Measurements from ENCODE around the gene CCDC171. TPM values are rescaled to one million over a fixed set of nuclear protein-coding genes. Genes with fewer than 3 reads are reported as not detected.
"Not testable (repeated sequence)": the region's sequence is repeated elsewhere in the genome, so short reads cannot be mapped to it uniquely, and the experiment has no call there.

The CCDC171 gene
- total RNA-seq, 2 experiments from 2014 or later: 1.2 to 1.3 TPM

DNA sequence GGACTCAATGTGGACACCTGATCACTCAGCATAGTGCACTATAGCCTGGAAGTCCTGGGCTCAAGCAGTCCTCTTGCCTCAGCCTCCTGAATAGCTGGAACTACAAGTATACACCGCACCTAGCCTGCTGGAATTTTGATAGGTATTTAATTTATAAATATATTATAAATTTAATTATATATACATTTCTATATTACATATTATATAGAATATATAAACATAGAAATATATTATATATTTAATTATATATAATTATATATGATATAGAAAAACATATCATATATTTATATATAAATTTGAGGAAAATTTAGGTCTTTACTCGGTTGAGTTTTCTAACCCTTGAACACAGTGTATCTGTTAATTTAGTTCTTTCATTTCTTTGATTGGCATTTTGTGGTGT lies 26.9 kb upstream of the CCDC171 start:
- H3K27ac Mint-ChIP-seq: no peak overlapping the region
- CTCF ChIA-PET: no interaction called here
- no peaks in the 10 kb centered on the region for H3K4me1 Mint-ChIP-seq
- H3K4me3 Mint-ChIP-seq: no peak overlapping the region
- POLR2A ChIA-PET: no interaction called here
- no peak for DNase-seq
- peaks cover 4% of the 10 kb centered on the region for H3K27me3 Mint-ChIP-seq
- no peaks in the 10 kb centered on the region for H3K9me3 Mint-ChIP-seq
- H3K36me3 Mint-ChIP-seq (ENCODE audit: low read depth): no peaks in the 10 kb centered on the region

DNA sequence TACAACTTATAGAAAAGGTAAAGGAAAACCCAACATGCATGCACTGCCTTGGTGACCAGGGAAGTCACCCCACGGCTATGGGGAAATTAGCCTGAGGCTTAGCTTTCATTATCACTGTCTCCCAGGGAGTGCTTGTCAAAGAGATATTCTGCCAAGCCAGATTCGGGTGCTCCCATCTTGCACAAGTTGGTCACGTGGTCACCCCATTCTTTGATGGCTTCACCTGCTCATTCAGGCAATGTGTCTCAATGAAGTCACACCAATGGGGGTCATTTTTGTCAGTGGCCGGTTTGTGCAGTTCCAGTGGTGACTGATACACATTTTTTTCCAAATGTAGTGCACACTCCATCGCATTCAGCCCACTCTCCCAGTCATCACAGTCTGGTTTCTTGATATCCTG lies 25.8 kb upstream of the CCDC171 start:
- POLR2A ChIA-PET; H3K4me1 Mint-ChIP-seq; H3K9me3 Mint-ChIP-seq; DNase-seq; H3K4me3 Mint-ChIP-seq; H3K36me3 Mint-ChIP-seq (ENCODE audit: low read depth); H3K27me3 Mint-ChIP-seq; H3K27ac Mint-ChIP-seq: not testable (repeated sequence)
- CTCF ChIA-PET: interaction anchor here (0.9 kb wide), 1 partner anchor 24 kb away, joined by 4 read pairs; no protein-coding TSS in a partner anchor

DNA sequence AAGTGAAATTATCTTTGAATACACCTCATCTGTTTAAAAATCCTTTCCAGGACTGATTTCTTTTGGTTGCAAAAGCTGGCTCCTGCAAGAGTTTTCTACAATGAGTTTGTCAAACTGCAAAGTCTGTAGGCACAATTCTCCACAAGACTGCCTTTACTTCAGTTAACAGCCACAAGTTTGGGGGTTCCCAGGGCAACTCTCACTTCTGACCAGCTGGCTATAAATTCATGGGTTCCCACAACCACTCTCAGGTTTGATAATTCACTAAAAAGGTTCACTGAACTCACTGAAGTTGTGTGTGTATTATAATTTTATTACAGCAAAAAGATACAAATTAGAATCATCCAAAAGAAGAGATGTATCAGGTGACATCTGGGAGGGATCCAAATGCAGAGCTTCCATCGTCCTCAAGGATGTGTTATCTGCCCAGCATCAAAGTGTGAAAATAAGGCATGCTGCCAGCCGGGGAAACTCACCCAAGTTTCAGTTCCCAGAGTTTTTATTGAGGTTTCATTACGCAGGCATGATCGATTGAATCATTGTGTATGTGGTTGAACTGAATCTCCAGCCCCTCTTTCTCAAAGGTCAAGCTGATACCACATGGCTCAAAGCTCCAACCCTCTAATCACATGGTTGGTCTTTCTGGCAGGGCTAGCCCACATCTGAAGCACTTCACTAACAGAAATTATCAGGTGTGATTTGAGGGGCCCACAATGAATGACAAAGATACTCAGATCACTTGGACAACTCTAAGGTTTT lies 23.1 kb upstream of the CCDC171 start:
- Mint-ChIP-seq H3K4me1 (peaks cover 4% of the 10 kb centered on the region), H3K9me3 (no peaks in the 10 kb centered on the region), H3K4me3 (no peak overlapping the region), H3K27me3 (peaks cover 4% of the 10 kb centered on the region), H3K27ac (no peak overlapping the region), H3K36me3 (ENCODE audit: low read depth) (no peaks in the 10 kb centered on the region)
- ChIA-PET CTCF (interaction anchor here (1.5 kb wide), 1 partner anchor 14 kb away, joined by 3 read pairs; no protein-coding TSS in a partner anchor), POLR2A (no interaction called here)
- DNase-seq: no peak

- Mint-ChIP-seq H3K4me1 (peaks cover 4% of the 10 kb centered on the region), H3K27ac (no peak overlapping the region), H3K27me3 (no peaks in the 10 kb centered on the region), H3K36me3 (ENCODE audit: low read depth) (no peaks in the 10 kb centered on the region), H3K9me3 (no peaks in the 10 kb centered on the region), H3K4me3 (no peak overlapping the region)
- CTCF ChIA-PET: interaction anchor here (0.6 to 1.5 kb wide), 2 partner anchors 15 to 134 kb away, joined by 3 read pairs; no protein-coding TSS in a partner anchor
- POLR2A ChIA-PET: no interaction called here
- DNase-seq: no peak
Observed at GRCh38 chr9:15531380-15531779, 21.5 kb upstream of the CCDC171 start.

DNA sequence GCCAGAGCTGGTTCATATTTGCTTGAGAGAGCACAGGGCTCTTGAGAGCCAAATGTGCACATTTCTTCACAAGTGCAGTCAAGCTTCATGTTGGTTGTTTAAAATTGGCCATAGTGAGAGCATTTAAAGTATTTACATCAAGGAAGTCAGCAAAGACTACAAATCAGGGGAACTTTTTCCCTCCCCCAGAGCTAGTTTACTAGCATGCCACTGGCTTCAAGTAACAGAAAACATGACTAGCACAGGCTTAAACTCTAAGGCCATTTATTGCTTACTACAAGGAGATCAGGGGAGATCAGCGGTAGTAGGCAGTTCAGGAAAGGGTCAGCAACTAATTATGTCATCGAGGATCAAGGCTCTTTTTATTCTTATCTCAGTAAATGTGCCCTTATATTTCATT lies 11.0 kb upstream of the CCDC171 start:
- Mint-ChIP-seq H3K27ac (no peak overlapping the region), H3K27me3 (peaks cover 7% of the 10 kb centered on the region), H3K36me3 (ENCODE audit: low read depth) (no peaks in the 10 kb centered on the region), H3K9me3 (no peaks in the 10 kb centered on the region), H3K4me1 (no peaks in the 10 kb centered on the region), H3K4me3 (no peak overlapping the region)
- ChIA-PET POLR2A (no interaction called here), CTCF (interaction anchor here (1.3 to 2.1 kb wide), 3 partner anchors 8 to 29 kb away, joined by 3 to 9 read pairs (median 3); partner anchors contain the start of gene CCDC171)
- no peak for DNase-seq

GRCh38 chr9:15542624-15543023 lies 10.2 kb upstream of the CCDC171 start:
- Mint-ChIP-seq H3K9me3 (no peaks in the 10 kb centered on the region), H3K36me3 (ENCODE audit: low read depth) (no peaks in the 10 kb centered on the region), H3K4me1 (no peaks in the 10 kb centered on the region), H3K27ac (no peak overlapping the region), H3K27me3 (peaks cover 7% of the 10 kb centered on the region), H3K4me3 (no peak overlapping the region)
- ChIA-PET CTCF (interaction anchor here (0.6 to 2.1 kb wide), 3 partner anchors 9 to 25 kb away, joined by 3 to 9 read pairs (median 3); partner anchors contain the start of gene CCDC171), POLR2A (interaction anchor here (0.6 kb wide), 1 partner anchor 8 kb away, joined by 3 read pairs; no protein-coding TSS in a partner anchor)
- DNase-seq: no peak

DNA sequence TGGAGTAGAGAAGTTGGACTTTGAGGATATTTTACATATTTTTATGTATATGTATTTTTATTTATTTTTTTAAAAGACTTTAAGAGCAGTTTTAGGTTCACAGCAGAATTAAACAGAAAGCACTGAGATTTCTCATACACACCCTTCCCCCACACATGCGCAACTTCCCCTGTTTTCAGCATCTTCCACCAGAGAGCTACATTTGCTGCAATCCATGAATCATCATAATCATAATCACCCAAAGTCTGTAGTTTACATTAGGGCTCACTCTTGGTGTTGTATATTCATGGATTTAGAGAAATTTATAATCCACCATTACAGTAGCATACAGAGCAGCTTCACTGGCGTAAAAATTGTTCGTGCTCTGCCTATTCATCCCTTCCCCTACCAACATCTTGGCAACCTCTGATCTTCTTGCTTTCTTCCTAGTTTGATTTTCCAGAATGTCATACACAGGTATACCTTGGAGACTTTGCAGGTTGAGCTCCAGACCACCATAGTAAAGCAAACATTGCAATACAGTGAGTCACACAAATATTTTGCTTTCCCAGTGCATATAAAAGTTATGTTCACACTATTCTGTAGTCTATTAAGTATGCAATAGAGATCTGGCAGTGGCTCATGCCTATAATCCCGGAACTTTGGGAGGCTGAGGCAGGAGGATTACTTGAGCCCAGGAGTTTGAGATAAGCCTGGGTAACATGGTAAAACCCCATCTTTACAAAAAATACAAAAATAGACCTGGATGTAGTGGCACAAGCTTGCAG lies 9.6 kb upstream of the CCDC171 start:
- Mint-ChIP-seq H3K36me3 (ENCODE audit: low read depth) (no peaks in the 10 kb centered on the region), H3K9me3 (no peaks in the 10 kb centered on the region), H3K27ac (no peak overlapping the region), H3K27me3 (peaks cover 7% of the 10 kb centered on the region), H3K4me3 (no peak overlapping the region), H3K4me1 (no peaks in the 10 kb centered on the region)
- POLR2A ChIA-PET: interaction anchor here (0.6 kb wide), 1 partner anchor 8 kb away, joined by 3 read pairs; no protein-coding TSS in a partner anchor
- CTCF ChIA-PET: interaction anchor here (2.1 kb wide), 1 partner anchor 10 kb away, joined by 9 read pairs; the partner anchor contains the start of gene CCDC171
- DNase-seq: no peak

- no peaks in the 10 kb centered on the region for H3K36me3 Mint-ChIP-seq (ENCODE audit: low read depth)
- ChIA-PET CTCF (interaction anchor here (1.5 kb wide), 1 partner anchor 16 kb away, joined by 9 read pairs; no protein-coding TSS in a partner anchor), POLR2A (no interaction called here)
- H3K4me3 Mint-ChIP-seq: no peak overlapping the region
- H3K9me3 Mint-ChIP-seq: no peaks in the 10 kb centered on the region
- H3K27me3 Mint-ChIP-seq: peaks cover 9% of the 10 kb centered on the region
- DNase-seq: no peak
- peaks cover 21% of the 10 kb centered on the region for H3K4me1 Mint-ChIP-seq
- H3K27ac Mint-ChIP-seq: no peak overlapping the region
Observed at GRCh38 chr9:15549611-15550010, 3.2 kb upstream of the CCDC171 start.

GRCh38 chr9:15553528-15553898 lies 670 bp downstream of the CCDC171 start:
- H3K4me3 Mint-ChIP-seq: peak overlapping the region; percentile 87
- no peaks in the 10 kb centered on the region for H3K9me3 Mint-ChIP-seq
- peaks cover 14% of the 10 kb centered on the region for H3K27me3 Mint-ChIP-seq
- DNase-seq: no peak
- POLR2A ChIA-PET: interaction anchor here (1.9 kb wide), 1 partner anchor 43 kb away, joined by 9 read pairs; the partner anchor contains the start of gene PSIP1
- peaks cover 21% of the 10 kb centered on the region for H3K4me1 Mint-ChIP-seq
- CTCF ChIA-PET: interaction anchor here (0.7 to 1.8 kb wide), 6 partner anchors 11 to 53 kb away, joined by 3 to 9 read pairs (median 4); partner anchors contain the start of gene PSIP1
- H3K36me3 Mint-ChIP-seq (ENCODE audit: low read depth): no peaks in the 10 kb centered on the region
- peak overlapping the region; percentile 83 for H3K27ac Mint-ChIP-seq

DNA sequence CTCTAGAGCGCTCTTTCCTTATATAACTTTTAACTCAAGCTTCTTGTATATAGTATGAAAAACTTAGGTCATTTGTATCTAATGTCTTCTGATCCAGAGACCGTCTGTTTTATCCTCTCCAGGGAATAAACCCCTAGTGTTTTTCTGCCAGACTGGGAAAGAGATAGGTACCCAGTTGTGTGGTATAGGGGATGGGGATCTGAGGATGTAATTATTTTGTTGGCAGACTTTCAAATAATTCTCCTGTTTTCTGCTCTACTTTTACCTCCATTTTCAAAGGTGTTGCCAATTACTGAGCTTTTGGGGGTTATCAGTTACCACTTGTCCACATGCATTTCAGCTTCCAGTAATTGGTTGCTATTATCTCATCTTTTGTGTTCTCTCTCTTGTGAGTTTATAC lies 17.9 kb downstream of the CCDC171 start:
- Mint-ChIP-seq H3K4me1 (no peaks in the 10 kb centered on the region), H3K9me3 (no peaks in the 10 kb centered on the region), H3K4me3 (no peak overlapping the region), H3K36me3 (ENCODE audit: low read depth) (no peaks in the 10 kb centered on the region), H3K27me3 (no peaks in the 10 kb centered on the region), H3K27ac (no peak overlapping the region)
- DNase-seq: no peak
- CTCF ChIA-PET: no interaction called here
- POLR2A ChIA-PET: no interaction called here

DNA sequence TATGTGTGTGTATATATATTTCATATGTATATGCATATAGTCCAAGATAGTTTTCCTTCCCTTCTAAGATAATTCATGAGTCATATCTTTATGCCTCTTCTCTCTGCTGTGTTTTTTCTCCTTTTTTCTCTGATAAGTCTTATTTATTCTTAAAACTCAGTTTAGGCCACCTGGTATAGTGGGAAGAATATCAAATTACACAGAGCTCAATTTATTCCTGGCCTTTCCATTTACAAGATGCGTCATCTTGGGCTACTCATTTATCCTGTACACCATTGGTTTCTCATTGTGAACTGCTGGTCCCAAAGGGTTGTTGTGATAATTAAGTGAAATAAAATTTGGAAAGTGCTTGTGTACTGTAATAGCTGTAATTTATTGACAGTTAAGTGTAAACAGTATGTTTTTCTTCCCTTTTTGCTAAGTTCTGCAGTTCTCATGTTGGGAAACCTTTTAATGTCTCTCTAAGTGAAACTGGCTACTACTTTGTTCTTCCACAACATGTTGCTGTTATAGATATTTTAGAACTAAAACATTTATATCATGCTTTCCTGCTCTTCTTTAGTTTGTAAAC lies 19.4 kb downstream of the CCDC171 start:
- H3K4me1 Mint-ChIP-seq: no peaks in the 10 kb centered on the region
- H3K36me3 Mint-ChIP-seq (ENCODE audit: low read depth): no peaks in the 10 kb centered on the region
- ChIA-PET POLR2A (no interaction called here), CTCF (no interaction called here)
- no peak for DNase-seq
- no peaks in the 10 kb centered on the region for H3K9me3 Mint-ChIP-seq
- H3K27me3 Mint-ChIP-seq: no peaks in the 10 kb centered on the region
- no peak overlapping the region for H3K27ac Mint-ChIP-seq
- no peak overlapping the region for H3K4me3 Mint-ChIP-seq

- no peak for DNase-seq
Observed at GRCh38 chr9:15576350-15577050, 23.7 kb downstream of the CCDC171 start.

More at GRCh38 chr9:15576350-15577050, 23.7 kb downstream of the CCDC171 start:
- ChIA-PET CTCF (no interaction called here), POLR2A (no interaction called here)
- Mint-ChIP-seq H3K36me3 (ENCODE audit: low read depth) (no peaks in the 10 kb centered on the region), H3K9me3 (no peaks in the 10 kb centered on the region), H3K27me3 (no peaks in the 10 kb centered on the region), H3K4me3 (no peak overlapping the region), H3K27ac (no peak overlapping the region), H3K4me1 (no peaks in the 10 kb centered on the region)

All from activated CD4-positive, alpha-beta T cell treated with anti-CD3 and anti-CD28 coated beads, Interleukin-2, amount 10 ng/mL, durations not matched to agents 7 days and 5 days (primary cell).